Colonic mucosa (tissue), 4 donors: ENCODE results near the gene MC1R. TPM values are rescaled to one million over a fixed set of nuclear protein-coding genes. Genes with fewer than 3 reads are reported as not detected.
A peak's percentile ranks its signal among the peaks of the same experiment; 100 is the strongest.

ENCODE experiments used
- DNase-seq: peaks from one replicate; pipeline ENCODE4 v3.0.0-alpha.2; 2020
- H3K27ac ChIP-seq: fragments of 200-600 bp; one replicate; pipeline ENCODE4 v1.8.0; 2021
- H3K27me3 ChIP-seq: fragments of 200-600 bp; one replicate; pipeline ENCODE4 v1.8.0; 2021
- H3K36me3 ChIP-seq: fragments of 200-600 bp; one replicate; pipeline ENCODE4 v1.8.0; 2021
- H3K4me1 ChIP-seq: fragments of 200-600 bp; one replicate; pipeline ENCODE4 v1.8.0; 2021; ENCODE audit warnings: mild to moderate bottlenecking
- H3K4me3 ChIP-seq: fragments of 200-600 bp; one replicate; pipeline ENCODE4 v1.8.0; 2021
- H3K9ac ChIP-seq, 2 donors: one replicate each; pipeline ENCODE4 v1.7.0; 2013; ENCODE audit warnings: control low read depth in 2 of 2, low read depth in 2 of 2, low read length in 2 of 2
- H3K9me3 ChIP-seq: fragments of 200-600 bp; one replicate; pipeline ENCODE4 v1.8.0; 2021
- CTCF ChIP-seq: fragments of 200-600 bp; IDR thresholded peaks from one replicate; pipeline ENCODE4 v1.8.0; 2022; ENCODE audit warnings: antibody characterized with exemption, mild to moderate bottlenecking
- intact Hi-C: fragments of 100-400 bp; cut with DNase I; formaldehyde crosslinking; loops from one replicate; pipeline ENCODE4 v1.14.1; 2022
- total RNA-seq, 2 donors: library from RNA; stranded (reverse); fragmentation: NEBNext Ultra II Directional in 1 of 2; extraction: Animal tissue kit (Norgen Biotek cat#: 25700) in 1 of 2; gene quantifications; one replicate each; pipeline ENCODE4 v1.2.1, GENCODE V29; 2021
- donor health status: healthy.
- donor health status: DM: no; HTN: no; CAD: no.
- donor health status: DM: no; HTN: no; CAD: no.

Gene MC1R
- total RNA-seq = 1 to 10 TPM; 1.6 to 3.4 TPM

- no peak for DNase-seq
- Histone ChIP-seq H3K27ac (peak within 1 kb of the TSS; percentile 4), H3K27me3 (peaks cover 14% of the 10 kb centered on the region), H3K9ac (peak within 1 kb of the TSS; percentile 33 to 51), H3K36me3 (no peaks in the 10 kb centered on the region), H3K4me3 (peak within 1 kb of the TSS; percentile 14), H3K4me1 (peaks cover 20% of the 10 kb centered on the region), H3K9me3 (no peaks in the 10 kb centered on the region)
- intact Hi-C loops = no loop called here
- TF ChIP-seq CTCF = peak; percentile 29
Measured at GRCh38 chr16:89918453-89919347, at the start of gene MC1R. TSS of gene MC1R (plus strand) at chr16:89918862. CDS start at chr16:89919259, 397 bp downstream.

GRCh38 chr16:89869911-89870310 lies 48.8 kb upstream of the MC1R start:
- no peak overlapping the region for H3K4me3 ChIP-seq
- no peak overlapping the region for H3K9ac ChIP-seq
- no peaks in the 10 kb centered on the region for H3K36me3 ChIP-seq
- intact Hi-C loops = loop anchor here (10.0 kb wide), 1 partner anchor 55 kb away; the partner anchor contains the start of gene FANCA
- DNase-seq = no peak
- H3K9me3 ChIP-seq = no peaks in the 10 kb centered on the region
- no peak for TF ChIP-seq CTCF
- no peaks in the 10 kb centered on the region for H3K4me1 ChIP-seq
- no peaks in the 10 kb centered on the region for H3K27me3 ChIP-seq
- no peak overlapping the region for H3K27ac ChIP-seq

- no peaks in the 10 kb centered on the region for H3K4me1 ChIP-seq
- H3K4me3 ChIP-seq = no peak overlapping the region
- no peak for TF ChIP-seq CTCF
- no peaks in the 10 kb centered on the region for H3K36me3 ChIP-seq
- H3K9ac ChIP-seq = no peak overlapping the region
- DNase-seq = no peak
- H3K9me3 ChIP-seq = no peaks in the 10 kb centered on the region
- no peak overlapping the region for H3K27ac ChIP-seq
- intact Hi-C loops = no loop called here
- no peaks in the 10 kb centered on the region for H3K27me3 ChIP-seq
Measured at GRCh38 chr16:89870440-89870839, 48.2 kb upstream of the MC1R start.

GRCh38 chr16:89871895-89872294 lies 46.8 kb upstream of the MC1R start:
- intact Hi-C loops = no loop called here
- no peak for DNase-seq

More at GRCh38 chr16:89871895-89872294, 46.8 kb upstream of the MC1R start:
- Histone ChIP-seq H3K27ac (no peak overlapping the region), H3K9me3 (no peaks in the 10 kb centered on the region), H3K9ac (no peak overlapping the region), H3K27me3 (no peaks in the 10 kb centered on the region), H3K4me3 (no peak overlapping the region), H3K4me1 (no peaks in the 10 kb centered on the region), H3K36me3 (no peaks in the 10 kb centered on the region)
- TF ChIP-seq CTCF = no peak
